ENCODE results near the gene GET3.
"Not testable (repeated sequence)": the region's sequence is repeated elsewhere in the genome, so short reads cannot be mapped to it uniquely, and the experiment has no call there.

GET3 gene

DNA sequence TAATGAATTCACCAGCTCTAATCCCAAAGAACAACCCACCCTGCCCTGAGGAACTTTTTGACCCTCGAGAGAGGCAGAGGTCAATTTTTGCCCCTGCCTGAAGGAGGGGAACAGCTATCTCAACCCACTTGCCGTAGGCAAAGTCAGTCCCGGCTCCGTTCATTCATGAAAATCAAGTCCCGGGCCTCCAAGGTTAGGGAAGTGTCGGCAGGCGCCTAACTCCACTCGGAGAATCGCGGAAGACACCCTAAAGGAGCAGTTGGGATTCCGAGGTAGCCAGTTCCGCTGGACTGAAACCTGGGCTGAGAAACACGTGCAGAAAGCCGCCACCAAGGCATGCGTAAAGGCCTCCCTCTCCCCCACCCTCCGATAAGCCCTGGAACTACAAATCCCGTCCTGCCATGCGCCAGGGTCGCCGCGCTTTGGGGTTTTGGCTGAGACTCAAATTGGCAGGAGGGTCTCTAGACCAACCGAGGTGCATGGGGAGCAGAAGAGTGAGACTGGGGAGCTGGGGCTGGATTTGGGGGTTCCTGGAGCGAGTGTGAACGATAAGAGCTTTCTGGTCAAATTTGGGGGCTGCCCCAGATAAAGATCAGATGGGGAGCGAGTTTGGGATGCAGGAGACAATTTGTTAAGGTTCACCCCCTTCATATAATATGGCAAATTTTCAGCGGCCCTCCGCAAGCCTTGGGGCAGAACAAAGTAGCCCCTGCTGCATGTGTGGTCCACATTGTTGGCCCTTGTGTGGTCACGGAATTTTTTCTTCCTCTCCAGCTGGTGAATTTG, 13.5 kb upstream of the GET3 start, which contains the start of gene TNPO2:
Gene TNPO2 (minus strand): TSS at position 292 of the 786 bp plus-strand sequence. CDS start 2,955 bp downstream, outside the sequence.
- peak; percentile 78 for DNase-seq
- Mint-ChIP-seq H3K4me3 (peak within 1 kb of the TSS; percentile 97), H3K4me1 (peaks cover 38% of the 10 kb centered on the region), H3K9me3 (no peaks in the 10 kb centered on the region), H3K36me3 (ENCODE audit: low read depth) (peaks cover 46% of the 10 kb centered on the region), H3K27me3 (peaks cover 2% of the 10 kb centered on the region), H3K27ac (peak within 1 kb of the TSS; percentile 97)
- peak; percentile 55 for ATAC-seq

DNA sequence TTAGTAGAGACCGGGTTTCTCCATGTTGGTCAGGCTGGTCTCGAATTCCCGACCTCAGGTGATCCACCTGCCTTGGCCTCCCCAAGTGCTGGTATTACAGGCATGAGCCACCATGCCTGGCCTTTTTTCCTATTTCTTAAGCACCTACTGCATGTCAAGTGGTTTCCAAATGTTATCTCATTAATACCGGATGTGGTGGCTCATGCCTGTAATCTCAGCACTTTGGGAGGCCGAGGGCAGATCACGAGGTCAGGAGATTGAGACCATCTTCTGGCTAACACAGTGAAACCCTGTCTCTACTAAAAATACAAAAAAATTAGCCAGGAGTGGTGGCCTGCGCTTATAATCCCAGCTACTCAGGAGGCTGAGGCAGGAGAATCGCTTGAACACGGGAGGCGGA, 11.7 kb upstream of the GET3 start:
- H3K27me3 Mint-ChIP-seq, H3K9me3 Mint-ChIP-seq, DNase-seq, ATAC-seq, H3K27ac Mint-ChIP-seq, H3K4me3 Mint-ChIP-seq: not testable (repeated sequence)
- peaks cover 46% of the 10 kb centered on the region for H3K36me3 Mint-ChIP-seq (ENCODE audit: low read depth)
- H3K4me1 Mint-ChIP-seq, result peaks cover 34% of the 10 kb centered on the region

GRCh38 chr19:12726988-12727316, 10.3 kb upstream of the GET3 start:
- H3K9me3 Mint-ChIP-seq, result no peaks in the 10 kb centered on the region
- no peak for DNase-seq
- peaks cover 29% of the 10 kb centered on the region for H3K4me1 Mint-ChIP-seq
- peaks cover 46% of the 10 kb centered on the region for H3K36me3 Mint-ChIP-seq (ENCODE audit: low read depth)
- H3K27me3 Mint-ChIP-seq, result peaks cover 2% of the 10 kb centered on the region
- no peak overlapping the region for H3K4me3 Mint-ChIP-seq
- no peak for ATAC-seq
- H3K27ac Mint-ChIP-seq, result no peak overlapping the region

- ATAC-seq (no peak), DNase-seq (no peak)
- Mint-ChIP-seq H3K9me3 (no peaks in the 10 kb centered on the region), H3K27me3 (no peaks in the 10 kb centered on the region), H3K4me3 (no peak overlapping the region), H3K36me3 (ENCODE audit: low read depth) (peaks cover 47% of the 10 kb centered on the region), H3K27ac (no peak overlapping the region), H3K4me1 (peaks cover 34% of the 10 kb centered on the region)
Measured at GRCh38 chr19:12727745-12728433, 9.4 kb upstream of the GET3 start.

DNA sequence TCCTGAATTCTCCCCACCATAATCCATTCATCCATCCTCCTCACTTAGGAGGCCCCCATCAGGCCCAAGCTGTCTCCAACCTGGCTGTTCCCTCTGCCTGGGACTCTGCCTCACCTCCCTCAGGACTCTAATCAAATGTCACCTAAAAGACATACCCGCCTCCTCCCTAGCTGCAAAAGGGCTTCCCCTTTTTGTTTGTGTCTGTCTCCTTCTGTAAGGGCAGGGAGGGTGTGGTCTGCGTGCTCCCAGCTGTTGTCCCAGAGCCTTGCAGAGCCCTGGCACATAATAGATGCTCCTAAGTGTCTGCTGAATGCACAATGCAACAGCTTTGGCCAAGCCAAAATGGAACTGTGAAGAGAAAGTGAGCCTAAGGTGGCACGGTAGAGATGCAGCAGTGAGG, 7.2 kb upstream of the GET3 start:
- no peak for ATAC-seq
- Mint-ChIP-seq H3K27ac (peak overlapping the region; percentile 78), H3K36me3 (ENCODE audit: low read depth) (peaks cover 50% of the 10 kb centered on the region), H3K4me3 (no peak overlapping the region), H3K4me1 (peaks cover 36% of the 10 kb centered on the region), H3K9me3 (no peaks in the 10 kb centered on the region), H3K27me3 (no peaks in the 10 kb centered on the region)
- no peak for DNase-seq

DNA sequence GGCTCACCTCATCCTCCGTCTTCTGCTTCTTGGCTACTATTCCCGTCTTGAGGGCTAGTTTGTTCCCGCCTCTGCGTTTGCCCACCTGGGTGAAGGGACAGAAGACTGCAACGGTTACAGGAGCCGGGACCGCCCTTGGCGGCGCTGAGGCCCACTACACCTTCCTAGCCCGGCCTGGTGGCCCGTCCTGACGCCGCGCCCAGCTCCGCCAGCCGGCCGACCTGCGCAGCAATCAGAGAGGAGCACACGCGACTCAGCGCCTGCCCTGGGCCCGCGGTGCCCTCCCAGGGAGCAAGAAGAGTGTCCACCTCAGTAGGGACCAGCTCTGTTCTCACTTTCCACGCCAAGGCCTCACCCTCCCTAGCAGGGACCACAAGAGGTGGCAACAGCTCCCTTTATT, 6.0 kb upstream of the GET3 start:
- ATAC-seq, result no peak
- Mint-ChIP-seq H3K27me3 (no peaks in the 10 kb centered on the region), H3K9me3 (no peaks in the 10 kb centered on the region), H3K4me1 (peaks cover 39% of the 10 kb centered on the region), H3K27ac (no peak overlapping the region), H3K36me3 (ENCODE audit: low read depth) (peaks cover 50% of the 10 kb centered on the region), H3K4me3 (no peak overlapping the region)
- no peak for DNase-seq

DNA sequence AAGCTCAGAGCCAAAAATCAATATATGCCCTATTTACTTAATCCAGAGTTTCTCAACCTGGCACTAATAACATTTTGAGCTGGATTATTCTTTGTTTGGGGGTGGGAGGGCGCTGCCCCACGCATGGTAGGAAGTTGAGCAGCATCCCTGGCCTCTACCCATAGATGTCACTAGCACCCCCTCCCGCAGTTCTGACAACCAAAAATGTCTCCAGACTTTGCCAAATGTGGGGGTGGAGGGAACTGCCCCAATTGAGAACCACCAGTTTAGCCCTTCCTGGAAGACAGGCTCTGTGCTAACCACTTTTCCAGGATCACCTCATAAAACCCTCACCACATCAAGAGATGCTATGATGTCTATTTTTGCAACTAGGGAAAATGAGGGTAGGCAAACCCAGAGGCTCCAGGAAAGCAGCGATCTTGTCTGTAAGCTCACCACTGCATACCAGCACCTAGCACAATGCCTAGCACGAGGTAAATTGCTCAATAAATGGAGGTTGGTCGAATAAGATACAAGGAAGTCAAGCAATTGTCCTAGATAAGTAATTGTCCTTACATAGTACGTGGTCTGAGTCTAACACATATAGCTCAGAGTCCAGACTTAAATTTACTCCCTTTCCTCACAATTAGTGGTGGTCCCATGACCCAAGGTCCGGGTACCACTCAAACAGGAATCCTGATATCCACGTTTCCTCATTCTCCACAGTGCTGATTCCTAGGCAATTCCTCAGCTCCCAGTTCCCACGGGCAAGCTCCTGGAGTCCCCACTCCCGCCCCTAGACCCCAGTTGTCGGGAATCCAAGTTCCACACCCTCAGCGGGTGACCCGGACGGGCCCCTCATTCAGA, 3.7 kb upstream of the GET3 start:
- DNase-seq, result peak; percentile 55

GRCh38 chr19:12737835-12738351, 596 bp downstream of the GET3 start:
- Mint-ChIP-seq H3K4me3 (peak overlapping the region; percentile 100), H3K27ac (peak overlapping the region; percentile 97), H3K4me1 (peaks cover 35% of the 10 kb centered on the region), H3K9me3 (no peaks in the 10 kb centered on the region), H3K27me3 (peaks cover 5% of the 10 kb centered on the region), H3K36me3 (ENCODE audit: low read depth) (peaks cover 31% of the 10 kb centered on the region)
- DNase-seq, result no peak
- no peak for ATAC-seq

More for the DNA sequence above, 3.7 kb upstream of the GET3 start:
- H3K4me1 Mint-ChIP-seq, result peaks cover 54% of the 10 kb centered on the region
- peak overlapping the region; percentile 97 for H3K27ac Mint-ChIP-seq
- peak overlapping the region; percentile 95 for H3K4me3 Mint-ChIP-seq
- ATAC-seq, result no peak
- H3K9me3 Mint-ChIP-seq, result no peaks in the 10 kb centered on the region
- H3K36me3 Mint-ChIP-seq (ENCODE audit: low read depth), result peaks cover 47% of the 10 kb centered on the region
- peaks cover 5% of the 10 kb centered on the region for H3K27me3 Mint-ChIP-seq

GRCh38 chr19:12745166-12745897, 8.0 kb downstream of the GET3 start:
- Mint-ChIP-seq H3K4me1 (peaks cover 4% of the 10 kb centered on the region), H3K27me3 (no peaks in the 10 kb centered on the region), H3K27ac (no peak overlapping the region), H3K4me3 (no peak overlapping the region), H3K9me3 (peaks cover 5% of the 10 kb centered on the region), H3K36me3 (ENCODE audit: low read depth) (peaks cover 30% of the 10 kb centered on the region)
- ATAC-seq (no peak), DNase-seq (no peak)

DNA sequence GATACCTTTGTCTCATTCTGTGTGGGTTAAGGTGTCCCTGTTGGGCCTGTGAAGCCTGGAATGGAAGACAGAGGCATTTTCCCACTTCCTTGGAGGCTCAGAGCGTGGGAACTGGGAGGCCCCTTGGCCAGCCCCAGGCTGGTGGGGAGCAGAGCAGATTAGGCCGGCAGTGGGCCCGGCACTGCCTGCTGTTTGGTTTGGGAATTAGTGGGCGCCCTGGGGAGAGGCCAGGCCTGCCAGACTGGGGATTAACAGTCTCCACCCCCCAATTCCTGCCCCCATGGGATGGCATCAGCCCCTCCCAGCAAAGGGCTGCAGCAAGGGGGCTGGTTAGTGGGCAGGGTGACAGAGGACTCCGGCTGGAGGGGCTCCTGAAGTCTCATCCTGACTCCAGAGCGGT, 11.2 kb downstream of the GET3 start:
- H3K27ac Mint-ChIP-seq, result no peak overlapping the region
- H3K27me3 Mint-ChIP-seq, result peaks cover 15% of the 10 kb centered on the region
- H3K9me3 Mint-ChIP-seq, result peaks cover 5% of the 10 kb centered on the region
- H3K36me3 Mint-ChIP-seq (ENCODE audit: low read depth), result peaks cover 22% of the 10 kb centered on the region
- peaks cover 4% of the 10 kb centered on the region for H3K4me1 Mint-ChIP-seq
- ATAC-seq (no peak), DNase-seq (no peak)
- no peak overlapping the region for H3K4me3 Mint-ChIP-seq

DNA sequence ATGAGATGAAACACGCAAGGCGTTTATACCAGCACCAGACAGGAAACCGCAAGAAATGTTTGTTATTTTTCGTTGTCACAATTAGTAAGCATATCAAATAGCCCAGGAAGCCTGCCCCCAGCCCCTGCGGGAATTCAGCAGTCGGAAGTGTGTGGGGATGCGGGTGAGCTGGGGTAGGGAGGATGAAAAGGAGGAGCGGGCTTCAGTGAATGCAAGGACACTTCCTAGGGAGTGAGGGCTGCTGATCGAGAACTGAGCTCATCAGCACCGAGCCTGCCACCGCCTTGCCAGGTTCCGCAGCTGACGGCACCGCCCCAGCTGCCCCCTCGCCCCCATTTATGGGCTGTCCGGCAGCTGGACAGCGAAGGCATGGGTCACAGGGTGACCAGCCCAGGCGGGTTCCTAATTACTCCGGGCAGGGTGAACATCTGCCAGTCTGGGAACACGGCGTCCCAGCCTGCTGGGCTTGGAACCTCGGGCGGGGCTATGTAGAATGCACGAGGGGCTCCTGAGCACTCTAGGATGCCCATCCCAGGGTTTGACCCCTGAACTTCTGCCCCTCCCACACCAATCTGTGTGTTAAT, 12.7 kb downstream of the GET3 start:
- peaks cover 4% of the 10 kb centered on the region for H3K4me1 Mint-ChIP-seq
- H3K36me3 Mint-ChIP-seq (ENCODE audit: low read depth), result peaks cover 19% of the 10 kb centered on the region
- H3K27ac Mint-ChIP-seq, result no peak overlapping the region
- peaks cover 19% of the 10 kb centered on the region for H3K27me3 Mint-ChIP-seq
- ATAC-seq (no peak), DNase-seq (no peak)
- H3K4me3 Mint-ChIP-seq, result no peak overlapping the region
- peaks cover 5% of the 10 kb centered on the region for H3K9me3 Mint-ChIP-seq

DNA sequence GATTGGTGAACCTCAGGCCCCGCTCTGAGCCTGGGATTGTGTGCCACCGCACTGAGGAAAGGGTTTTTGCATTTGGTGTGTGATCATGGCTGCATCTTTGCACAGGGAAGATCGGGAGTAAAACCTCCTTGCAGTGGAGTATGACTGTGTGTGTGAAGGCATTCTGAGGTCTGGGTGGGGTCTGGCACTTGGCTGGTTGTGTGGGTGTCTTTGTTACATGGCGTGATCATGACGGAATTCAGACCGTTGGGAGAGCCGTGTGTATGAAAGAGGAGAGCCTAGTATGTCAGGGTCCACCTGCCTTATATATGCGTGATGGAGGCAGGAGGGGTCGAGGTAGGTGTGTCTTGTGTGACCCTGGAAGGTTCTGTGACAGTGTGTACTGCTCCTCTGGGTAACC, 13.6 kb downstream of the GET3 start:
- DNase-seq, result no peak
- Mint-ChIP-seq H3K4me1 (peaks cover 4% of the 10 kb centered on the region), H3K36me3 (ENCODE audit: low read depth) (peaks cover 17% of the 10 kb centered on the region), H3K9me3 (peaks cover 5% of the 10 kb centered on the region), H3K4me3 (no peak overlapping the region), H3K27me3 (peaks cover 24% of the 10 kb centered on the region), H3K27ac (no peak overlapping the region)
- ATAC-seq, result no peak

DNA sequence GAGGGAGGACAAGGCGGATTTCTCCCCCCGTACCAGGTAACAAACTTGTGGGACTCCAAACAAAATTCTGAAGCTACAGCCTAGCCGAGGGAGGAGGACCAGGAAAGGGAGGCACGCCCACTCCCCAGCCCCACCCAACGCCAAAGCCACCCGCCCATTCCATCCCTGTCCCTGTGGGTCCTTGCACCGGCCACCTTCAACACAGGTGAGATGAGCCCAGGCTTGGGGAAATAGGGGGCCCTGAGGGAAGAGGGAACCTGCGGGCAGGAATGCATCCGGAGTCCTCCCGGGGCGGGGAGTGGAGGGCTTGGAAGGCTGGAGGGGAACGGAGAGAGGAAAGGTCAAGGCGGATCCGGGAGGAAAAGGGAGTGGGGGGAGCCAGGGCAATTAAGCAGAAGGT, 14.3 kb downstream of the GET3 start, which contains the start of gene BEST2:
Gene BEST2 (plus strand): TSS at position 157 of the 400 bp plus-strand sequence. CDS start 802 bp downstream, outside the sequence.
- peaks cover 24% of the 10 kb centered on the region for H3K27me3 Mint-ChIP-seq
- H3K4me3 Mint-ChIP-seq, result no peak within 1 kb of the TSS
- no peak for ATAC-seq
- peaks cover 14% of the 10 kb centered on the region for H3K36me3 Mint-ChIP-seq (ENCODE audit: low read depth)
- no peak for DNase-seq
- peaks cover 4% of the 10 kb centered on the region for H3K4me1 Mint-ChIP-seq
- H3K9me3 Mint-ChIP-seq, result peaks cover 5% of the 10 kb centered on the region
- H3K27ac Mint-ChIP-seq, result no peak within 1 kb of the TSS

Measured in activated naive CD8-positive, alpha-beta T cell treated with anti-CD3 and anti-CD28 coated beads, Interleukin-2, amount 50 U/mL, for 24 hours (primary cell).